Pancreas (tissue), 10 donors: Measurements from ENCODE around the gene GCAT. TPM values are rescaled to one million over a fixed set of nuclear protein-coding genes. Genes with fewer than 3 reads are reported as not detected.
A peak's percentile ranks its signal among the peaks of the same experiment; 100 is the strongest.

Source experiments
- ATAC-seq, 4 donors: fragments of 200-7000 bp; cut with Tn5 transposase; one replicate each; pipeline versions ENCODE4 v1.8.0 to v1.9.1; 2020; ENCODE audit warnings: mild to moderate bottlenecking in 4 of 4, moderate library complexity in 4 of 4
- DNase-seq, 6 donors: peaks; one replicate each; pipeline ENCODE4 v3.0.0-alpha.2; 2020
- FAIRE-seq: peaks from 2 replicates; lab custom pipeline; 2012; peaks lifted over from hg19 to GRCh38; lab: Jason Lieb, UNC
- H3K27ac ChIP-seq, 4 donors: fragments of 200-600 bp; sonication (generic); 1 replicate in 3 of 4; 2 replicates in 1 of 4; pipeline versions ENCODE4 v1.5.0 to v1.8.0; 2020
- H3K27me3 ChIP-seq, 4 donors: fragments of 200-600 bp; one replicate each; pipeline ENCODE4 v1.8.0; 2021
- H3K36me3 ChIP-seq, 3 donors: fragments of 200-600 bp; sonication (generic) in 1 of 3; one replicate each; pipeline versions ENCODE4 v1.5.0 to v1.8.0; 2020 to 2021
- H3K4me1 ChIP-seq, 3 donors: fragments of 200-600 bp; one replicate each; pipeline ENCODE4 v1.8.0; 2021
- H3K4me3 ChIP-seq, 4 donors: fragments of 200-600 bp; sonication (generic) in 2 of 4; one replicate each; pipeline versions ENCODE4 v1.5.0 to v1.8.0; 2020 to 2021
- H3K9me3 ChIP-seq, 4 donors: fragments of 200-600 bp; one replicate each; pipeline ENCODE4 v1.8.0; 2021
- CTCF ChIP-seq, 4 donors: fragments of 200-600 bp; sonication (generic) in 3 of 4; IDR thresholded peaks; one replicate each; pipeline versions ENCODE4 v1.5.0 to v1.8.0; 2021; ENCODE audit warnings: antibody characterized with exemption in 4 of 4
- WGBS, 2 donors: extraction: QIAGEN DNeasy Blood & Tissue Kit; methylation state at CpG; one replicate each; pipeline ENCODE4 v1.1.7; 2013; 5-methylcytosine and 5-hydroxymethylcytosine counted together
- intact Hi-C, 3 donors: fragments of 100-400 bp; cut with DNase I; formaldehyde crosslinking; loops; one replicate each; pipeline versions ENCODE4 v1.11.1 to v1.14.2; 2022
- polyA plus RNA-seq, 2 donors: library from polyadenylated mRNA; stranded (reverse); fragments of 200-250 nt; gene quantifications; one replicate each; pipeline ENCODE4 v1.2.3, GENCODE V29; 2013
- total RNA-seq, 6 donors: library from RNA; stranded (reverse); fragmentation: NEBNext Ultra II Directional in 4 of 6; extraction: Animal tissue kit (Norgen Biotek cat#: 25700) in 4 of 6; gene quantifications; one replicate each; pipeline versions ENCODE4 v1.2.1 to v1.2.4, GENCODE V29; 2021 to 2023
- donor health status: healthy with polysubstance abuse.
- donor health status: DM: no; HTN: no; CAD: no; lungs with moderate emphysema.
- donor health status: DM: no; HTN: no; CAD: no.
- donor health status: control.
- donor health status: control.
- donor health status: Bipolar disorder and iron deficiency.
- donor health status: DM: yes; HTN: yes; CAD: no.
- donor health status: DM: no; HTN: no; CAD: no.
- donor health status: DM: no; HTN: no; CAD: no.
- donor health status: DM: yes; HTN: yes; CAD: no.

The GCAT gene
- total and polyA plus RNA-seq, 8 donors: 27.1 to 62.7 (median 37.8) TPM

- 67 to 69% methylated on average over 34 of the region's 34 CpGs for WGBS, 2 donors
- DNase-seq (peak in 2 of 6 donors; percentile 40 to 54), ATAC-seq (no peak), FAIRE-seq (no peak)
- intact Hi-C loops: no loop called here
- TF ChIP-seq CTCF (IDR thresholded peaks at IDR 0.05): no peak
- H3K4me3 ChIP-seq: peak overlapping the region in 1 of 4 donors; percentile 40
- no peaks in the 10 kb centered on the region for H3K9me3 ChIP-seq
- H3K27me3 ChIP-seq: no peaks in the 10 kb centered on the region
- H3K27ac ChIP-seq: no peak overlapping the region
- H3K36me3 ChIP-seq: no peaks in the 10 kb centered on the region
- H3K4me1 ChIP-seq: no peaks in the 10 kb centered on the region
Observed at GRCh38 chr22:37803639-37804351, 3.9 kb upstream of the GCAT start.

GRCh38 chr22:37804352-37804880 is 3.3 kb upstream of the GCAT start:
- Histone ChIP-seq H3K27ac (peak overlapping the region; percentile 51 to 91 (median 86)), H3K36me3 (no peaks in the 10 kb centered on the region), H3K27me3 (no peaks in the 10 kb centered on the region), H3K9me3 (no peaks in the 10 kb centered on the region), H3K4me1 (no peaks in the 10 kb centered on the region), H3K4me3 (peak overlapping the region; percentile 40 to 73 (median 50))
- intact Hi-C loops: no loop called here
- peak in 2 of 6 donors; percentile 48 to 59 for DNase-seq
- WGBS, 2 donors: 3% methylated on average over 23 to 29 of the region's 29 CpGs
- no peak for FAIRE-seq
- TF ChIP-seq CTCF (IDR thresholded peaks at IDR 0.05): no peak
- ATAC-seq: no peak

GRCh38 chr22:37804881-37805809 is 2.6 kb upstream of the GCAT start:
- H3K4me1 ChIP-seq: peaks cover 0 to 4% (median under 1%) of the 10 kb centered on the region in 3 donors
- no peak for TF ChIP-seq CTCF (IDR thresholded peaks at IDR 0.05)
- FAIRE-seq: no peak

GRCh38 chr22:37805810-37806277 is 1.9 kb upstream of the GCAT start:
- DNase-seq (no peak), FAIRE-seq (no peak), ATAC-seq (no peak)
- Histone ChIP-seq H3K27me3 (no peaks in the 10 kb centered on the region), H3K36me3 (no peaks in the 10 kb centered on the region), H3K4me1 (peaks cover 0 to 11% (median 3%) of the 10 kb centered on the region in 3 donors), H3K27ac (peak overlapping the region; percentile 51 to 91 (median 86)), H3K9me3 (no peaks in the 10 kb centered on the region), H3K4me3 (peak overlapping the region; percentile 40 to 73 (median 50))
- WGBS, 2 donors: 14 to 16% methylated on average over 10 of the region's 10 CpGs
- no peak for TF ChIP-seq CTCF (IDR thresholded peaks at IDR 0.05)
- intact Hi-C loops: no loop called here

More at GRCh38 chr22:37804881-37805809, 2.6 kb upstream of the GCAT start:
- DNase-seq: peak; percentile 90 to 98 (median 95)
- intact Hi-C loops: no loop called here
- Histone ChIP-seq H3K27me3 (no peaks in the 10 kb centered on the region), H3K27ac (peak overlapping the region; percentile 51 to 91 (median 86)), H3K9me3 (no peaks in the 10 kb centered on the region), H3K36me3 (no peaks in the 10 kb centered on the region), H3K4me3 (peak overlapping the region; percentile 40 to 73 (median 50))
- WGBS, 2 donors: 1% methylated on average over 59 to 87 of the region's 87 CpGs
- peak; percentile 45 to 60 (median 52) for ATAC-seq
